ENCODE results near the gene ASGR1.

The ASGR1 gene

GRCh38 chr17:7146115-7146514 is 33.1 kb downstream of the ASGR1 start:
- no peak overlapping the region for H3K4me2 ChIP-seq (ENCODE audit: low read length)
- no peak overlapping the region for H4K5ac ChIP-seq (ENCODE audit: low read length)
- H4K8ac ChIP-seq (ENCODE audit: low read depth, low read length): no peak overlapping the region
- no peak overlapping the region for H2BK120ac ChIP-seq (ENCODE audit: low read depth, low read length)
- no peaks in the 10 kb centered on the region for H3K4me1 ChIP-seq (ENCODE audit: control insufficient read depth, low read depth, low read length)
- H3K9ac ChIP-seq (ENCODE audit: low read length): no peak overlapping the region
- no peak overlapping the region for H3K27ac ChIP-seq (ENCODE audit: low read depth, low read length)
- no peak overlapping the region for H2AK5ac ChIP-seq (ENCODE audit: low read length)
- peak; percentile 70 for DNase-seq
- WGBS (ENCODE audit: extremely low coverage, insufficient coverage, low lambda C conversion rate): no CpG with 5 or more reads among the region's 6 CpGs
- no peak overlapping the region for H2BK5ac ChIP-seq (ENCODE audit: low read length)
- no peak overlapping the region for H3K4ac ChIP-seq (ENCODE audit: low read depth, low read length)
- H3K18ac ChIP-seq (ENCODE audit: low read length): no peak overlapping the region
- H3K36me3 ChIP-seq (ENCODE audit: control insufficient read depth, insufficient read depth, low read length): no peaks in the 10 kb centered on the region
- H3K79me2 ChIP-seq (ENCODE audit: control insufficient read depth, insufficient read depth, low read length): no peaks in the 10 kb centered on the region
- no peaks in the 10 kb centered on the region for H3K27me3 ChIP-seq (ENCODE audit: insufficient read depth, low read length, poor library complexity)
- no peak overlapping the region for H2BK15ac ChIP-seq (replicated peaks; ENCODE audit: low read depth)
- peak overlapping the region; percentile 50 for H3K56ac ChIP-seq (ENCODE audit: low read length)
- no peak overlapping the region for H3K4me3 ChIP-seq (ENCODE audit: low read length)
- no peaks in the 10 kb centered on the region for H3K79me1 ChIP-seq (ENCODE audit: low read length)
- H3K23ac ChIP-seq (ENCODE audit: low read length): no peak overlapping the region

- no peak overlapping the region for H3K4ac ChIP-seq (ENCODE audit: low read depth, low read length)
- H3K27ac ChIP-seq (ENCODE audit: low read depth, low read length): no peak overlapping the region
- no peak overlapping the region for H2BK5ac ChIP-seq (ENCODE audit: low read length)
- H3K79me1 ChIP-seq (ENCODE audit: low read length): no peaks in the 10 kb centered on the region
- H3K36me3 ChIP-seq (ENCODE audit: control insufficient read depth, insufficient read depth, low read length): no peaks in the 10 kb centered on the region
- no peak overlapping the region for H3K18ac ChIP-seq (ENCODE audit: low read length)
- H3K23ac ChIP-seq (ENCODE audit: low read length): no peak overlapping the region
- no peaks in the 10 kb centered on the region for H3K79me2 ChIP-seq (ENCODE audit: control insufficient read depth, insufficient read depth, low read length)
- no CpG with 5 or more reads among the region's 11 CpGs for WGBS (ENCODE audit: extremely low coverage, insufficient coverage, low lambda C conversion rate)
- H4K8ac ChIP-seq (ENCODE audit: low read depth, low read length): no peak overlapping the region
- no peak overlapping the region for H3K56ac ChIP-seq (ENCODE audit: low read length)
- DNase-seq: peak; percentile 24
- H4K5ac ChIP-seq (ENCODE audit: low read length): no peak overlapping the region
- no peaks in the 10 kb centered on the region for H3K4me1 ChIP-seq (ENCODE audit: control insufficient read depth, low read depth, low read length)
- no peak overlapping the region for H2BK120ac ChIP-seq (ENCODE audit: low read depth, low read length)
- no peak overlapping the region for H3K4me3 ChIP-seq (ENCODE audit: low read length)
- H3K27me3 ChIP-seq (ENCODE audit: insufficient read depth, low read length, poor library complexity): no peaks in the 10 kb centered on the region
- H2BK15ac ChIP-seq (replicated peaks; ENCODE audit: low read depth): no peak overlapping the region
- H3K4me2 ChIP-seq (ENCODE audit: low read length): no peak overlapping the region
- H2AK5ac ChIP-seq (ENCODE audit: low read length): no peak overlapping the region
- H3K9ac ChIP-seq (ENCODE audit: low read length): no peak overlapping the region
Measured at GRCh38 chr17:7144213-7144612, 35.0 kb downstream of the ASGR1 start.

GRCh38 chr17:7141824-7142223 is 37.3 kb downstream of the ASGR1 start:
- Histone ChIP-seq H3K27ac (ENCODE audit: low read depth, low read length) (no peak overlapping the region), H3K4me2 (ENCODE audit: low read length) (no peak overlapping the region), H4K5ac (ENCODE audit: low read length) (no peak overlapping the region), H3K36me3 (ENCODE audit: control insufficient read depth, insufficient read depth, low read length) (no peaks in the 10 kb centered on the region), H2BK120ac (ENCODE audit: low read depth, low read length) (no peak overlapping the region), H2AK5ac (ENCODE audit: low read length) (no peak overlapping the region), H3K79me2 (ENCODE audit: control insufficient read depth, insufficient read depth, low read length) (no peaks in the 10 kb centered on the region), H3K23ac (ENCODE audit: low read length) (no peak overlapping the region), H3K9ac (ENCODE audit: low read length) (no peak overlapping the region), H2BK15ac (replicated peaks; ENCODE audit: low read depth) (no peak overlapping the region), H3K4me3 (ENCODE audit: low read length) (no peak overlapping the region), H2BK5ac (ENCODE audit: low read length) (no peak overlapping the region), H3K27me3 (ENCODE audit: insufficient read depth, low read length, poor library complexity) (no peaks in the 10 kb centered on the region), H3K79me1 (ENCODE audit: low read length) (no peaks in the 10 kb centered on the region), H4K8ac (ENCODE audit: low read depth, low read length) (no peak overlapping the region), H3K18ac (ENCODE audit: low read length) (no peak overlapping the region), H3K4ac (ENCODE audit: low read depth, low read length) (no peak overlapping the region), H3K4me1 (ENCODE audit: control insufficient read depth, low read depth, low read length) (no peaks in the 10 kb centered on the region), H3K56ac (ENCODE audit: low read length) (no peak overlapping the region)
- WGBS (ENCODE audit: extremely low coverage, insufficient coverage, low lambda C conversion rate): no CpG with 5 or more reads among the region's 10 CpGs
- no peak for DNase-seq

GRCh38 chr17:7139400-7139799 is 39.8 kb downstream of the ASGR1 start:
- Histone ChIP-seq H3K79me1 (ENCODE audit: low read length) (no peaks in the 10 kb centered on the region), H4K8ac (ENCODE audit: low read depth, low read length) (no peak overlapping the region), H3K23ac (ENCODE audit: low read length) (no peak overlapping the region), H2BK15ac (replicated peaks; ENCODE audit: low read depth) (no peak overlapping the region), H3K18ac (ENCODE audit: low read length) (no peak overlapping the region), H3K79me2 (ENCODE audit: control insufficient read depth, insufficient read depth, low read length) (no peaks in the 10 kb centered on the region), H3K9ac (ENCODE audit: low read length) (no peak overlapping the region), H3K36me3 (ENCODE audit: control insufficient read depth, insufficient read depth, low read length) (no peaks in the 10 kb centered on the region), H3K56ac (ENCODE audit: low read length) (no peak overlapping the region), H3K4me1 (ENCODE audit: control insufficient read depth, low read depth, low read length) (no peaks in the 10 kb centered on the region), H3K4ac (ENCODE audit: low read depth, low read length) (no peak overlapping the region), H3K4me2 (ENCODE audit: low read length) (no peak overlapping the region), H4K5ac (ENCODE audit: low read length) (no peak overlapping the region), H3K4me3 (ENCODE audit: low read length) (no peak overlapping the region), H2BK5ac (ENCODE audit: low read length) (no peak overlapping the region), H2BK120ac (ENCODE audit: low read depth, low read length) (no peak overlapping the region), H2AK5ac (ENCODE audit: low read length) (no peak overlapping the region), H3K27ac (ENCODE audit: low read depth, low read length) (no peak overlapping the region), H3K27me3 (ENCODE audit: insufficient read depth, low read length, poor library complexity) (no peaks in the 10 kb centered on the region)
- DNase-seq: no peak
- WGBS (ENCODE audit: extremely low coverage, insufficient coverage, low lambda C conversion rate): no CpG with 5 or more reads among the region's 10 CpGs

- no CpG with 5 or more reads among the region's 7 CpGs for WGBS (ENCODE audit: extremely low coverage, insufficient coverage, low lambda C conversion rate)
- H3K4me3 ChIP-seq (ENCODE audit: low read length): no peak overlapping the region
- no peak overlapping the region for H3K9ac ChIP-seq (ENCODE audit: low read length)
- no peaks in the 10 kb centered on the region for H3K27me3 ChIP-seq (ENCODE audit: insufficient read depth, low read length, poor library complexity)
- no peak overlapping the region for H3K4ac ChIP-seq (ENCODE audit: low read depth, low read length)
- H3K23ac ChIP-seq (ENCODE audit: low read length): no peak overlapping the region
- H3K27ac ChIP-seq (ENCODE audit: low read depth, low read length): no peak overlapping the region
- no peak overlapping the region for H3K18ac ChIP-seq (ENCODE audit: low read length)
- no peaks in the 10 kb centered on the region for H3K79me2 ChIP-seq (ENCODE audit: control insufficient read depth, insufficient read depth, low read length)
- H4K5ac ChIP-seq (ENCODE audit: low read length): no peak overlapping the region
- no peak overlapping the region for H2AK5ac ChIP-seq (ENCODE audit: low read length)
- no peaks in the 10 kb centered on the region for H3K79me1 ChIP-seq (ENCODE audit: low read length)
- H3K4me2 ChIP-seq (ENCODE audit: low read length): no peak overlapping the region
- no peak overlapping the region for H2BK5ac ChIP-seq (ENCODE audit: low read length)
- H3K4me1 ChIP-seq (ENCODE audit: control insufficient read depth, low read depth, low read length): no peaks in the 10 kb centered on the region
- no peak overlapping the region for H2BK120ac ChIP-seq (ENCODE audit: low read depth, low read length)
- no peaks in the 10 kb centered on the region for H3K36me3 ChIP-seq (ENCODE audit: control insufficient read depth, insufficient read depth, low read length)
- no peak overlapping the region for H4K8ac ChIP-seq (ENCODE audit: low read depth, low read length)
- H2BK15ac ChIP-seq (replicated peaks; ENCODE audit: low read depth): no peak overlapping the region
- H3K56ac ChIP-seq (ENCODE audit: low read length): no peak overlapping the region
- DNase-seq: no peak
Measured at GRCh38 chr17:7138800-7139381, 40.3 kb downstream of the ASGR1 start.
